HG03097 (cell line): ENCODE data around the gene HNF1B.

Source experiments
- ATAC-seq: cut with Tn5 transposase; IDR thresholded peaks from one replicate; pipeline ENCODE4 v1.9.1; 2021; ENCODE audit not compliant: unreplicated experiment, low FRiP score

The HNF1B gene

GRCh38 chr17:37637956-37638355 lies 106.9 kb downstream of the HNF1B start:
- ATAC-seq: no peak
